Transverse colon (tissue), 4 donors: ENCODE measurements around the gene MREG. TPM values are rescaled to one million over a fixed set of nuclear protein-coding genes. Genes with fewer than 3 reads are reported as not detected.

Experiments
- DNase-seq: peaks from one replicate; pipeline ENCODE4 v3.0.0-alpha.2; 2019
- H3K27ac ChIP-seq, 4 donors: fragments of 200-600 bp; sonication (generic); 2 replicates each; pipeline ENCODE4 v1.5.1; 2016 to 2018; ENCODE audit warnings: inconsistent platforms in 4 of 4
- H3K27me3 ChIP-seq: fragments of 200-600 bp; sonication (generic); 2 replicates; pipeline ENCODE4 v1.5.1; 2017; ENCODE audit warnings: inconsistent platforms
- H3K36me3 ChIP-seq, 4 donors: fragments of 200-600 bp; sonication (generic); 2 replicates each; pipeline ENCODE4 v1.5.1; 2017 to 2019; ENCODE audit warnings: inconsistent platforms in 4 of 4
- H3K4me1 ChIP-seq, 4 donors: fragments of 200-600 bp; sonication (generic); 2 replicates each; pipeline ENCODE4 v1.5.1; 2017 to 2020; ENCODE audit warnings: inconsistent platforms in 4 of 4
- H3K4me3 ChIP-seq, 4 donors: fragments of 200-600 bp; sonication (generic); 1 replicate in 1 of 4; 2 replicates in 3 of 4; pipeline versions ENCODE4 v1.5.1 to v1.6.1; 2017 to 2019; ENCODE audit warnings: inconsistent platforms in 4 of 4
- H3K9me3 ChIP-seq, 2 donors: fragments of 200-600 bp; sonication (generic); 2 replicates each; pipeline ENCODE4 v1.5.1; 2017 to 2019; ENCODE audit warnings: inconsistent platforms in 2 of 2
- CTCF ChIP-seq, 5 experiments: fragments of 200-600 bp in 3 of 5; fragments of 450-650 bp in 2 of 5; sonication (generic) in 3 of 5; IDR thresholded peaks; 1 replicate in 2 of 5; 2 replicates in 3 of 5; pipeline ENCODE4 v1.5.1; 2016 to 2017; ENCODE audit warnings: antibody characterized with exemption in 5 of 5, inconsistent platforms in 3 of 5, mild to moderate bottlenecking in 2 of 5, moderate library complexity in 1 of 5
- EP300 ChIP-seq: sonication (generic); formaldehyde crosslinking; IDR thresholded peaks from one replicate; pipeline ENCODE4 v1.6.1; 2017; ENCODE audit warnings: antibody characterized with exemption, low read depth
- POLR2A ChIP-seq: fragments of 450-650 bp; IDR thresholded peaks from one replicate; pipeline ENCODE4 v1.6.1; 2016; ENCODE audit warnings: antibody characterized with exemption, mild to moderate bottlenecking, moderate library complexity
- POLR2AphosphoS5 ChIP-seq, 3 donors: sonication (generic); formaldehyde crosslinking; IDR thresholded peaks; one replicate each; pipeline ENCODE4 v1.6.1; 2016; ENCODE audit warnings: antibody characterized with exemption in 3 of 3
- WGBS, 2 donors: methylation state at CpG; one replicate each; pipeline ENCODE4 v1.1.5; 2018; ENCODE audit warnings: low coverage in 1 of 2; 5-methylcytosine and 5-hydroxymethylcytosine counted together
- in situ Hi-C, 4 donors: fragments of 200-750 bp; cut with MboI; loops; one replicate each; pipeline versions ENCODE4 v1.15.0 to v1.15.1; 2017; ENCODE audit warnings: low sequenced_read_pairs in 3 of 4, low pct_ligation_motif_present in 1 of 4, low pct_unique_long_range_greater_than_20kb in 1 of 4
- intact Hi-C: fragments of 100-400 bp; cut with DNase I; formaldehyde crosslinking; loops from one replicate; pipeline ENCODE4 v1.15.1; 2023; ENCODE audit warnings: low total_unique reads
- total RNA-seq, 4 donors: library from RNA; depleted of rRNA; stranded (reverse); fragments of >200 nt; gene quantifications; one replicate each; pipeline ENCODE4 v1.1.0, GENCODE V29; 2016

The MREG gene
- total RNA-seq, 4 donors from 2014 or later = 1.5 to 8.5 (median 5.1) TPM

GRCh38 chr2:215952860-215953637, 60.3 kb downstream of the MREG start:
- TF ChIP-seq POLR2A (no peak), CTCF (IDR thresholded peaks at IDR 0.05) (no peak), EP300 (no peak), POLR2AphosphoS5 (IDR thresholded peaks at IDR 0.05) (no peak)
- H3K27me3 ChIP-seq = no peaks in the 10 kb centered on the region
- 89 to 100% methylated on average over 1 to 4 of the region's 4 CpGs for WGBS, 2 donors
- no peak for DNase-seq
- no peaks in the 10 kb centered on the region for H3K36me3 ChIP-seq
- in situ Hi-C loops = loop anchor here in 1 of 4 donors (10.0 kb wide), 1 partner anchor 72 kb away; no protein-coding TSS in a partner anchor
- intact Hi-C loops = no loop called here
- no peak overlapping the region for H3K27ac ChIP-seq
- H3K4me3 ChIP-seq = no peak overlapping the region
- H3K9me3 ChIP-seq = no peaks in the 10 kb centered on the region
- no peaks in the 10 kb centered on the region for H3K4me1 ChIP-seq

GRCh38 chr2:215951558-215951957, 61.8 kb downstream of the MREG start:
- Histone ChIP-seq H3K27ac (no peak overlapping the region), H3K27me3 (no peaks in the 10 kb centered on the region), H3K9me3 (no peaks in the 10 kb centered on the region), H3K4me3 (no peak overlapping the region), H3K4me1 (no peaks in the 10 kb centered on the region), H3K36me3 (no peaks in the 10 kb centered on the region)
- DNase-seq = no peak
- in situ Hi-C loops (loop anchor here in 1 of 4 donors (10.0 kb wide), 1 partner anchor 73 kb away; no protein-coding TSS in a partner anchor), intact Hi-C loops (no loop called here)
- no peak for TF ChIP-seq CTCF (IDR thresholded peaks at IDR 0.05)
- 84 to 85% methylated on average over 3 of the region's 3 CpGs for WGBS, 2 donors

- intact Hi-C loops = no loop called here
- Histone ChIP-seq H3K27me3 (no peaks in the 10 kb centered on the region), H3K4me1 (no peaks in the 10 kb centered on the region), H3K9me3 (no peaks in the 10 kb centered on the region), H3K27ac (no peak overlapping the region), H3K4me3 (no peak overlapping the region), H3K36me3 (no peaks in the 10 kb centered on the region)
- TF ChIP-seq EP300 = no peak
- TF ChIP-seq CTCF (IDR thresholded peaks at IDR 0.05) = peak; percentile 34 to 49 (median 40)
- WGBS, 2 donors = 61 to 64% methylated on average over 3 of the region's 3 CpGs
- no peak for DNase-seq
- in situ Hi-C loops = loop anchor here in 2 of 4 donors (10.0 to 25.0 kb wide), 3 partner anchors 75 to 688 kb away; partner anchors contain the start of gene ATIC (in 1 of the 2)
These were observed 63.4 kb downstream of the MREG start for GRCh38 chr2:215949991-215950404.

GRCh38 chr2:215948051-215948450, 65.3 kb downstream of the MREG start:
- Histone ChIP-seq H3K9me3 (no peaks in the 10 kb centered on the region), H3K36me3 (no peaks in the 10 kb centered on the region), H3K27ac (no peak overlapping the region), H3K4me3 (no peak overlapping the region), H3K27me3 (no peaks in the 10 kb centered on the region), H3K4me1 (no peaks in the 10 kb centered on the region)
- in situ Hi-C loops = loop anchor here in 2 of 4 donors (25.0 kb wide), 2 partner anchors 636 to 686 kb away; partner anchors contain the start of gene ATIC (in 1 of the 2)
- WGBS, 2 donors = 83 to 91% methylated on average over 4 of the region's 4 CpGs
- intact Hi-C loops = no loop called here
- TF ChIP-seq POLR2A (no peak), POLR2AphosphoS5 (IDR thresholded peaks at IDR 0.05) (no peak), EP300 (no peak), CTCF (IDR thresholded peaks at IDR 0.05) (no peak)
- DNase-seq = no peak
